Ovary (tissue), 3 donors: Measurements from ENCODE around the gene MCF2L.

ENCODE experiments used
- CTCF ChIP-seq, 3 donors: fragments of 450-650 bp in 2 of 3; fragments of 200-600 bp in 1 of 3; IDR thresholded peaks; one replicate each; pipeline versions ENCODE4 v1.5.1 to v1.8.0; 2016 to 2022; ENCODE audit warnings: antibody characterized with exemption in 3 of 3, mild to moderate bottlenecking in 1 of 3
- EP300 ChIP-seq: sonication (generic); formaldehyde crosslinking; IDR thresholded peaks from one replicate; pipeline ENCODE4 v1.6.1; 2017; ENCODE audit warnings: antibody characterized with exemption
- POLR2A ChIP-seq: fragments of 450-650 bp; IDR thresholded peaks from one replicate; pipeline ENCODE4 v1.6.1; 2017; ENCODE audit warnings: antibody characterized with exemption, mild to moderate bottlenecking, moderate library complexity
- donor health status: DM: no; HTN: no; CAD: no.

DNA sequence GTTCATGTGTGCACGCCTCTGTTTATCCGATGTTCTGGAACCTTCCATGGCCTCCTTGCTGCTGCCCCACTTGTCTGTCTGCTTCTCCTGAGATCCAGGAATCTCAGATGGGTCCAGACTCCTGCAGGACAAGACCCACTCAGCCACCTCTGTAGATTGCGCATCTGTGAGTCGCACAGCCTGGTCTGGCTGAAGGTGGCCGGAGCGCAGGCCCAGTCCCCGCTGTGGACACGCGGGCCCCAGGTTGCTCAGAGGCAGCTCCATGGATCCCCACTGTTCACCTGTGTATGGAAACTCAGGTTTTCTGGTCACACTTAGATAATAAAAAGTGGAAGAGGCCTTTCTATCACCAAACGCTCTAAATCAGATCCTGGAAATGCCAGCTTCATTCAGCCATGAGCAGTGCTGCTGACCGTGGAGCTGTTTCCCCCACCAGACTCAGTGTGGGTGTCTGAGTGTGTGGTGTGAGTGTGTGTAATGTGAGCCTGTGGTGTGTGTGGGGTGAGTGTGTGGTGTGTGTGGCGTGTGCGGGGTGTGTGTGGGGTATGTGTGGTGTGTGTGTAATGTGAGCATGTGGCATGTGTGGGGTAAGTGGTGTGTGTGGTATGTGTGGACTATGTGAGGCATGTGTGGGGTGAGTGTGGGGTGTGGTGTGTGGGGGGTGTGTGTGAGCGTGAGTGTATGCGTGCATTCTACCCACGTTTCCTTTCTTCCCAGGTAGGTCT, 59.5 kb downstream of the MCF2L start:
- TF ChIP-seq CTCF (IDR thresholded peaks at IDR 0.05) = no peak
- no peak for TF ChIP-seq EP300
- TF ChIP-seq POLR2A = no peak
